Brain microvascular endothelial cell (primary cell): ENCODE results near the gene TSPO2.

Experiments
- DNase-seq: peaks from one replicate; pipeline ENCODE4 v3.0.0-alpha.2; 2020
- H3K27ac ChIP-seq: fragments of 250-450 bp; sonication (Bioruptor Pico); 2 replicates; pipeline ENCODE4 v1.5.1; 2020; ENCODE audit warnings: mild to moderate bottlenecking, moderate library complexity
- H3K27me3 ChIP-seq: fragments of 250-450 bp; sonication (Bioruptor Pico); replicated peaks from 2 replicates; pipeline ENCODE4 v1.5.1; 2020; ENCODE audit warnings: mild to moderate bottlenecking
- H3K36me3 ChIP-seq: fragments of 250-450 bp; sonication (Bioruptor Pico); replicated peaks from 2 replicates; pipeline ENCODE4 v1.5.1; 2020; ENCODE audit warnings: mild to moderate bottlenecking
- H3K4me3 ChIP-seq: 2 replicates; pipeline ENCODE4 v1.5.1; 2011; ENCODE audit warnings: low read depth, mild to moderate bottlenecking, control low read depth, low read length, moderate library complexity
- CTCF ChIP-seq: IDR thresholded peaks from 2 replicates; pipeline ENCODE4 v1.5.1; 2011; ENCODE audit warnings: low read depth, mild to moderate bottlenecking, moderate library complexity, low read length, control low read depth, inconsistent platforms; ENCODE audit errors: missing control alignments
- in situ Hi-C: cut with HindIII; loops from 2 replicates; pipeline ENCODE4 v1.10.0; 2017; ENCODE audit warnings: low sequenced_read_pairs, low pct_ligation_motif_present

Gene TSPO2

GRCh38 chr6:41071501-41071922, 29.2 kb downstream of the TSPO2 start:
- Histone ChIP-seq H3K27me3 (no peaks in the 10 kb centered on the region), H3K27ac (peak overlapping the region; percentile 93), H3K4me3 (peak overlapping the region; percentile 89), H3K36me3 (no peaks in the 10 kb centered on the region)
- peak; percentile 6 for DNase-seq
- TF ChIP-seq CTCF = peak; percentile 16
- in situ Hi-C loops = no loop called here

- TF ChIP-seq CTCF = no peak
- in situ Hi-C loops = no loop called here
- Histone ChIP-seq H3K4me3 (peak within 1 kb of the TSS; percentile 89), H3K27ac (peak within 1 kb of the TSS; percentile 93), H3K36me3 (no peaks in the 10 kb centered on the region), H3K27me3 (no peaks in the 10 kb centered on the region)
- peak; percentile 99 for DNase-seq
Measured at GRCh38 chr6:41071923-41072835, 29.9 kb downstream of the TSPO2 start, which contains the start of gene OARD1. TSS of gene OARD1 (minus strand) at chr6:41072356. CDS start at chr6:41071634, 722 bp downstream.

GRCh38 chr6:41072836-41073202, 30.6 kb downstream of the TSPO2 start, which contains the start of gene NFYA:
TSS of gene NFYA (plus strand) at chr6:41072974. CDS start at chr6:41079090, 6,116 bp downstream.
- in situ Hi-C loops = no loop called here
- TF ChIP-seq CTCF = no peak
- H3K27ac ChIP-seq = peak within 1 kb of the TSS; percentile 93
- DNase-seq = no peak
- H3K27me3 ChIP-seq = no peaks in the 10 kb centered on the region
- peak within 1 kb of the TSS; percentile 89 for H3K4me3 ChIP-seq
- no peaks in the 10 kb centered on the region for H3K36me3 ChIP-seq

GRCh38 chr6:41073203-41073967, 31.1 kb downstream of the TSPO2 start:
- Histone ChIP-seq H3K27ac (peak overlapping the region; percentile 93), H3K36me3 (no peaks in the 10 kb centered on the region), H3K27me3 (no peaks in the 10 kb centered on the region), H3K4me3 (peak overlapping the region; percentile 89)
- in situ Hi-C loops = no loop called here
- DNase-seq = peak; percentile 72
- TF ChIP-seq CTCF = peak; percentile 14

- Histone ChIP-seq H3K27me3 (no peaks in the 10 kb centered on the region), H3K4me3 (peak overlapping the region; percentile 89), H3K27ac (peak overlapping the region; percentile 93), H3K36me3 (no peaks in the 10 kb centered on the region)
- TF ChIP-seq CTCF = no peak
- in situ Hi-C loops = no loop called here
- peak; percentile 3 for DNase-seq
Measured at GRCh38 chr6:41073968-41074691, 31.9 kb downstream of the TSPO2 start.
